H1 (cell line): ENCODE measurements around the gene FOXJ2. TPM values are rescaled to one million over a fixed set of nuclear protein-coding genes. Genes with fewer than 3 reads are reported as not detected.

Experiments
- CHD2 ChIP-seq: IDR thresholded peaks from 2 replicates; pipeline ENCODE4 v1.6.1; 2012; ENCODE audit warnings: low read length, improper control_type of control experiment
- CHD7 ChIP-seq: fragments of 300-600 bp; sonication (generic); IDR thresholded peaks from 2 replicates; pipeline ENCODE4 v1.7.1; 2012; ENCODE audit warnings: low read length, moderate library complexity, mild to moderate bottlenecking, inconsistent platforms; ENCODE audit not compliant: insufficient replicate concordance
- SIN3A ChIP-seq, 2 experiments: IDR thresholded peaks in 1 of 2; conservative IDR thresholded peaks in 1 of 2; 2 replicates each; pipeline ENCODE4 v1.6.1; 2011 to 2012; ENCODE audit warnings: low read length in 2 of 2, improper control_type of control experiment in 1 of 2, low read depth in 1 of 2, mild to moderate bottlenecking in 1 of 2
- polyA plus RNA-seq, 7 experiments: library from polyadenylated mRNA; depleted of rRNA in 3 of 7; stranded (reverse) in 5 of 7; unstranded in 2 of 7; fragments of >200 nt in 5 of 7; fragments of 200-250 nt in 2 of 7; gene quantifications; 1 replicate in 5 of 7; 2 replicates in 1 of 7; 4 replicates in 1 of 7; pipeline versions ENCODE4 v1.2.1 to v1.2.3, GENCODE V29; 2011 to 2013; ENCODE audit warnings: missing spikeins in 2 of 7, mixed read lengths in 2 of 7
- total RNA-seq: library from RNA; stranded (reverse); fragmentation: NEBNext Ultra II Directional; extraction: Animal tissue kit (Norgen Biotek cat#: 25700); gene quantifications from 2 replicates; pipeline ENCODE4 v1.2.1, GENCODE V29; 2021
- TF ChIP-seq, protein P1 (sequence below): IDR thresholded peaks from 2 replicates; pipeline ENCODE4 v1.6.1; 2012; ENCODE audit warnings: inconsistent platforms

FOXJ2 gene
- total and polyA plus RNA-seq, 2 of the 8 experiments (the other 6 are each of a cell fraction or from before 2014, with no cell fraction given): 4.2 to 9.3 TPM

DNA sequence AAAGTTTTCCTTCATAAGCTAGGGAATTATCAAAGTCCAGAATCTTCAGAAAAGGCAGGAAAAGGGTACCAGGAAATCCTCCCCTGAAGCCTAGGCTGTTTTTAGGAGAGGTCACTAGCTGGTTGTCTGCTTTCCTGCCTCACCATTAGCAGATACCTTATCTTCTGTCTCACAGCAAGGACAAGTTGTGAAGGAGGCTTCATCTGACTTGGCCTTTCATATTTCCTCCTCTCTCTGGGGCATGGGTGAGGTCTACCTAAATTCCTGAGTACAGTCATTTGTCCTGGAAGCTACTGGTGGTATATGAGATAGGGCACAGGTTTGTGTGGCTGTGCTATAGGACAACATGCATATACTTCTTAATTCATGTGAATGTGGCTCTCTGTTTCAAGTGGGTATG, 2.3 kb downstream of the FOXJ2 start (continued):
- TF ChIP-seq CHD7 (no peak), SIN3A (conservative IDR thresholded peaks at IDR 0.05 in 1 of 2, IDR thresholded peaks at IDR 0.05 in 1 of 2; ENCODE audit: low read depth in 1 of 2, low read length in 2 of 2) (no peak), CHD2 (no peak)
- TF ChIP-seq, protein P1, sequence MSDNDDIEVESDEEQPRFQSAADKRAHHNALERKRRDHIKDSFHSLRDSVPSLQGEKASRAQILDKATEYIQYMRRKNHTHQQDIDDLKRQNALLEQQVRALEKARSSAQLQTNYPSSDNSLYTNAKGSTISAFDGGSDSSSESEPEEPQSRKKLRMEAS: no peak
